ENCODE measurements around the gene EIF3A.
A peak's percentile ranks its signal among the peaks of the same experiment; 100 is the strongest.
"Not testable (repeated sequence)": the region's sequence is repeated elsewhere in the genome, so short reads cannot be mapped to it uniquely, and the experiment has no call there.

The EIF3A gene, protein sequence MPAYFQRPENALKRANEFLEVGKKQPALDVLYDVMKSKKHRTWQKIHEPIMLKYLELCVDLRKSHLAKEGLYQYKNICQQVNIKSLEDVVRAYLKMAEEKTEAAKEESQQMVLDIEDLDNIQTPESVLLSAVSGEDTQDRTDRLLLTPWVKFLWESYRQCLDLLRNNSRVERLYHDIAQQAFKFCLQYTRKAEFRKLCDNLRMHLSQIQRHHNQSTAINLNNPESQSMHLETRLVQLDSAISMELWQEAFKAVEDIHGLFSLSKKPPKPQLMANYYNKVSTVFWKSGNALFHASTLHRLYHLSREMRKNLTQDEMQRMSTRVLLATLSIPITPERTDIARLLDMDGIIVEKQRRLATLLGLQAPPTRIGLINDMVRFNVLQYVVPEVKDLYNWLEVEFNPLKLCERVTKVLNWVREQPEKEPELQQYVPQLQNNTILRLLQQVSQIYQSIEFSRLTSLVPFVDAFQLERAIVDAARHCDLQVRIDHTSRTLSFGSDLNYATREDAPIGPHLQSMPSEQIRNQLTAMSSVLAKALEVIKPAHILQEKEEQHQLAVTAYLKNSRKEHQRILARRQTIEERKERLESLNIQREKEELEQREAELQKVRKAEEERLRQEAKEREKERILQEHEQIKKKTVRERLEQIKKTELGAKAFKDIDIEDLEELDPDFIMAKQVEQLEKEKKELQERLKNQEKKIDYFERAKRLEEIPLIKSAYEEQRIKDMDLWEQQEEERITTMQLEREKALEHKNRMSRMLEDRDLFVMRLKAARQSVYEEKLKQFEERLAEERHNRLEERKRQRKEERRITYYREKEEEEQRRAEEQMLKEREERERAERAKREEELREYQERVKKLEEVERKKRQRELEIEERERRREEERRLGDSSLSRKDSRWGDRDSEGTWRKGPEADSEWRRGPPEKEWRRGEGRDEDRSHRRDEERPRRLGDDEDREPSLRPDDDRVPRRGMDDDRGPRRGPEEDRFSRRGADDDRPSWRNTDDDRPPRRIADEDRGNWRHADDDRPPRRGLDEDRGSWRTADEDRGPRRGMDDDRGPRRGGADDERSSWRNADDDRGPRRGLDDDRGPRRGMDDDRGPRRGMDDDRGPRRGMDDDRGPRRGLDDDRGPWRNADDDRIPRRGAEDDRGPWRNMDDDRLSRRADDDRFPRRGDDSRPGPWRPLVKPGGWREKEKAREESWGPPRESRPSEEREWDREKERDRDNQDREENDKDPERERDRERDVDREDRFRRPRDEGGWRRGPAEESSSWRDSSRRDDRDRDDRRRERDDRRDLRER (N-terminal part only)

DNA sequence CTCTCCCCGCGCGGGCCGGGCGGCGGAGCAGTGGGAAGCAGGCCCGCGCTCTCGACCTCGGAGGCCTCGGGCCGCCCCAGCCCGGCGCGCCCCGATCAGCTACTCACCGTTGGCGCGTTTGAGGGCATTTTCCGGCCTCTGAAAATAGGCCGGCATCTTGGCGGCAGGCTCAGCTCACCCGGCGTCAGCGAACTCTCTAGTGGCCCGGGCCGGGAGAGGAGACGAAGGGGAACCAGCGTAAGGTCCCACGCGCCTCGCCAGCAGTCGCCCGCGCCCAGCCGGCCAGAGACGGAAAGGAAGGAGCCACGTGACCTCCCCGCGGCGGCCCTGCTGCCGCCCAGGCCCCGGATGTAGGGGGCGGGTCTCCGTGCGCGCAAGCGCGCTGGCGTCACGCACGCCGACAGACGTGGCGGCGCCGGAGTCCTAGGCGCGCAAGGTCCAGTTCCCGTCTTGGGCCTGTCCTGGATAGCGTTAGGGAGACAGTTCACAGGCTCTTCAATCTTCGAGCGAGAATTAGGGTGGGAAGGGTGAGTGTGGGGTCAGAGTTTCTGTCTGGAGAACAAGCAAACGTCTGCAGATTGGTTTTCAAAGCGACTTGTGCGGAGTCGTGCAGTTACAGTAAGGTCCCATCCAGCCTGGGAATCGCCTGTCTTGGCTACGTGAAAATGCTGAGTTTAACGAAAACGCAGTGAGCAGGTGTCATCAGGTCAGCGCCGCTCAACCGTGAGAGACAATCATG, at the start of gene EIF3A:
EIF3A (minus strand) TSS at position 297 of the 739 bp plus-strand sequence; CDS start at position 156, 141 bp downstream.
- DNase-seq = peak; percentile 92

DNA sequence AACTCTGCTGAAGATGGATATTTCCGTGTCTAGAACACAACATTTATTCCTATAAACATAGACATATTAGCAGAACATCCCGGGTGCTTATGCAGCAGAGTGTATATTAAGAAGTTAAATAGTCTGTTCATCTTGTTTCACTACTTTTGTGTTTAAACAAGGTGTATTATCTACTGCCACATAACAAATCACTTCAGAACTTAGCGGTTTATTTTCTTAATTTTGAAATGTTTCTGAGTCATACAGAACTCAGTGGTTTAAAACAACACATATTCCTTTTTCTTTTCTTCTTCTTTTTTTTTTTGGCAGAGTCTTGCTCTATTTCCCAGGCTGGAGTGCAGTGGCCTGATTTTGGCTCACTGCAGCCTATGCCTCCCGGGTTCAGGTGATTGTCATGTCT, 49.1 kb upstream of the EIF3A start:
- no peak for DNase-seq

DNA sequence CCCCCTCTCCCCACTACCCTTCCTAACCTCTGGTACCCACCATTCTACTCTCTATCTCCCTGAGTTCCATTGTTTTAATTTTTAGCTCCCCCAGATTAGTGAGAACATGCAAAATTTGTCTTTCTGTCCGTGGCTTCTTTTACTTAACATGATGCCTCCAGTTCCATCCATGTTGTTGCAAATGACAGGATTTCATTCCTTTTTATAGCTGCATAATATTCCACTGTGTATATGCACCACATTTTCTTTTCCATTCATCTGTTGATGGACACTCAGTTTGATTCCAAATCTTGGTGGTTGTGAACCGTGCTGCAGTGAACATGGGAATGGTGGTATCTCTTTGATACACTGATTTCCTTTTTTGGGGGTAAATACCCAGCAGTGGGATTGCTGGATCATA, 45.3 kb upstream of the EIF3A start:
- DNase-seq = no peak

DNA sequence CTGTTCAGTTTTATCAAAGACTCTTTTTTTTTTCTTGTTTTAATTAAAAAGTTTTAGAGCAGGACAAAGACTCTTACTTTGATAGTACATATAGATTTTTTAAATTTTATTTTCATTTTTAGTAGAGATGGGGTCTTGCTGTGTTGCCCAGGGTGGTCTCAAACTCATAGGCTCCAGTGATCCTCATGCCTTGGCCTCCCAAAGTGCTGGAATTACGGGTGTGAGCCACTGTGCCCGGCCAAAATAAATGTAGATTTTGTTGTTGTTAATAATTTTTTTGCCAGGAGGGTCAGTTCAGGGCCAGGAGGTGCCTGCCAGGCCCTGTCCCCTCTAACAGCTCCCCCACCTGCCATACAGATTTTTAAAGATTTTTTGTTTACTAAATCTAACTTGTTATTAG, 40.3 kb upstream of the EIF3A start:
- no peak for DNase-seq

DNA sequence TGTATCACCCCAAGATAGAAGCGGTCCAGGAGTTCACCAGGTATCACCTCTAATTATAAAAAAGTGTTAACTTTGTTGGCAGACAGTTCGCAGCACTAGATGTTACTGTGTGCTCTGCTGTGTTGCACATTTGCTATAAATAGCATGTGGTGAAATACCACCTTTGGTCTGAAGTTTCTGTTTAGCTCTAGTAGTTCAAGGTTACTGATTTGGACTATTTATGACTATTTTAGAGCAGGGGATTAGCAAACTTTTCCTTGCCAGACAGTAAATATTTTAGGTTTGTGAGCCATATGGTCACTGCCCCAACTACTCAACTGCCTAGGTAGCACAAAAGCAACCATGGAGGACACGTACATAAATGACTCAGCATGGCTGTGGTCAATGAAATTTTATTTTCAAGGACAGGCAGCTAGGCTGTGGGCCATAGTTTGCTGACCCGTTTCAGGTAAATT, 39.8 kb upstream of the EIF3A start:
- DNase-seq = no peak

DNA sequence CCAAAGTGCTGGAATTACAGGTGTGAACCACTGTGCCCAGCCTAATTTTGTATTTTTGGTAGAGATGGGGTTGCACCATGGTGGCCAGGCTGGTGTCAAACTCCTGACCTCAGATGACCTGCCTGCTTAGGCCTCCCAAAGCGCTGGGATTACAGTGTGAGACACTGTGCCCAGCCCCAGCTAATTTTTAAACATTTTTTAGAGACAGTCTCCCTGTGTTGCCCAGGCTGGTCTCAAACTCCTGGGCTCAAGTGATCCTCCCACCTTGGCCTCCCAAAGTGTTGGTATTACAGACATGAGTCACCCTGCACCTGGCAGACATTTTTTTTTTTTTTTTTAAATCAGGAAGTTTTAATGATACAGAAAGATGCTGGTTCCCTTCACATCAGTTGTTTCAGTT, 38.8 kb upstream of the EIF3A start:
- DNase-seq = no peak

DNA sequence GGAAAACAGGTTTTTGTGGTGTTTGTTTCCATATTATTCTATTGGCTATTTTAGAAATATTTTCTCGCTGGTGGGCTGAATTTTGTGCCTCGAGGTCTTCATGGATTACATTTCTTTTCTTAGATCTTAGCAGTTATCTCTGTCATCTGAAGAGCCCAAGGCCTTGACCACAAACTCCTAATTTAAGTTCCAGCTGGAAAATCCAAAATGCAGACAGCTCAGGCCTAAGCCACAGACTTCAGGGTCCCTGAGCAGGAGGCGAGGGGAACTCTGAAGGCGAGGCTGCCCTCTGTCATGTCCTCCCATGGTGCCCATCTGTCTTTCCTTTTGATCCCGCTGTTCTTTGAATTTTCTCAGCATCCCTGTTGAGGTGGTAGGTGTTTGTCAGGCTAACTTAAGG, 37.6 kb upstream of the EIF3A start:
- no peak for DNase-seq

DNA sequence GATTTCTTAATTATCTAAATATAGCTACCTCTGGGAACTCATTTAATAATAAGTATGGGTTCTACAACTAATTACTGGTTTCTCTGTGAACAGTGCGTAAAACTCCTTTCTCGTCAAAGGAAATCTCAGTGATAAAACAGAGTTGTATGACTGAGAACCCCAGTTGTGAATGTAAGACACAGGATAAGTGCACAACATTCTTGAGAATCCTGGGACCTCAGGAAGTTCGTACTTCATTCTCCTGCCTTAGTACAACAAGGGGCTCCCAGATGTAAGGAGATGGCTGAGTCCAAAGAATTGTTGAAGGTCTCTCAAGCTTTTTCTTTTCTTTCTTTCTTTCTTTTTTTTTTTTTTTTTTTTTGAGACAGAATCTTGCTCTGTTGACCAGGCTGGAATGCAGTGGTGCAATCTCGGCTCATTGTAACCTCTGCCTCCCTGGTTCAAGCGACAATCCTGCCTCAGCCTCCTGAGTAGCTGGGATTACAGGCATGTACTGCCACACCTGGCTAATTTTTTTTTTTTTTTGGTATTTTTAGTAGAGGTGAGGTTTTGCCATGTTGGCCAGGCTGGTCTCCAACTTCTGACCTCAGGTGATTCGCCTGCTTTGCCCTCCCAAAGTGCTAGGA, 35.8 kb upstream of the EIF3A start:
- no peak for DNase-seq

DNA sequence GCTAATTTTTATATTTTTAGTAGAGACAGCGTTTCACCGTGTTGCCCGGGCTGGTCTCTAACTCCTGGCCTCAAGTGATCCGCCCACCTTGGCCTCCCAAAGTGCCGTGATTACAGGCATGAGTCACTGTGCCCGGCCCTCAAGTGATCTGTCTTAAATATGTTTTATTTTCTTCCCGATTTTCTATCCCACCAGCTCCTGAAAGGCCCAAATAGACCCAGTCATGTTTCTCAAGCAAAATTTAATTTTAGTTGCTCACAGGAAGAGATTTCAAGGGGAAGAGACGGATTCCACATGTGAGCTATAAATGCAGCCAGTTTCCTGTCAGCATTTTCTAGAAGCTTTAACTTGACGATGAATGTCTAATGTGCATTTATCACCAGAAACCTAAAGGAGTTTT, 35.3 kb upstream of the EIF3A start:
- no peak for DNase-seq

DNA sequence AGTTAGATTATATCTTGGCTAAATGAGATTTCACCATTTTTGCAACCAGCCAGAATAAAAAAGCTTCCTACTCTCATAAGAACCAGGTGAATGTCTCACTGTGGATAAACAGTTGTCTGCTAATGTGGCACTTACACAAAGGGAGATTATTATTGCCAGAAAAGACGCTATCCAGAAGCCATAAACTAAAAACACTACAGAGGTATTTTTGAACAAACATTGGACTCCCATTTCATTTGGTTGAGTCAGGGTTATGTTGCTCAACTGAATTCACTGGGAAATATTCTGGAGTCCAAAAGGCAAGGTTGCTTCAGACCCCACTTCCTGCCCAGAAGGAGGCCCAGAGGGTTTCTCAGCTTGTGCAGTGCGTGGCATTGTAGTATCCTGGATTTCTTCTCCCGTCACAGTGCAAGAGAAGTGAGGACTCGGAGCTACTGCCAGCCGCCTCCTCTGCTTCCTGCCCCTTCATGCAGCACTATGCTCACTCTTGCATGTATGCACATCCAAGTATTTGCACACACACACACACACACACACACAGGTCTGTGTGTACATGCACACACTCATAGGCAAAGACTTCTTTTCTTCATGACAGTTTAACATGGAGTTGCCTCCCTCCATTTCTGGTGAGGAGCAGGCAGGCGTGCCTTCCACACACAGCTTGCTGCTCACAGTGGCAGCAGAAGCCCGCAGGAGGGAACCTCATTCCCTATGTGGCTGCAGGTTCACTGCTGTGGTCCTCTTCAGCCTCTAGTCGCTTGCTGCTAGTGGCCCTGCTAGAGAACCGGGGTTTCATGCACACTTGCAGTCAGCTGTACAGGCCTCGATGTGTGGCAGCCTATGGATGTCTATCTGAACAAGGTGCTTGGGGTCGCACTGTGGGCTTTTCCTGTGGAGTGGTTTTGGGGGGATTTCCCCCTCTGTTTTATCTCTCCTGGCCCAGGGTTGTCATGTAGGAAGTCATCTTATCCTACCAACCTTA, 33.4 kb upstream of the EIF3A start:
- no peak for DNase-seq

DNA sequence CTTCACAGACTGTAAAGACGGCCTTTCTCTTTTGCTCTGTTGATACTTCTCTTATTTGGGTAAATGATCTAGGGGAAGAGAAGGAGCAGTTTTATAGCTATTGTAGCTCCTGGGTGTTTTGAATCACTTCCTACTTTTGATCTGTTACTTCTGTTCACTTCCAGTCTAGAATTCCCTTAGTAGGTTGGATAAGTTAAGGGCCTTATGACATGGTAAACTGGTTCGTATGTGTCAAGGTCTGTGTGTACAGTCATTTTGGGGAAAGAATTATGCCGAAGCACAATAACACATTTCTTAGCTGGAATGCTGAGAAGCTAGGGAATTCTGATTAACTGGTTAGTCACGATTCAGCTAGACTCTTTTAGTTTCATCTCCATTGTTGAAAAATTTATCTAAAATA, 31.4 kb upstream of the EIF3A start:
- no peak for DNase-seq

DNA sequence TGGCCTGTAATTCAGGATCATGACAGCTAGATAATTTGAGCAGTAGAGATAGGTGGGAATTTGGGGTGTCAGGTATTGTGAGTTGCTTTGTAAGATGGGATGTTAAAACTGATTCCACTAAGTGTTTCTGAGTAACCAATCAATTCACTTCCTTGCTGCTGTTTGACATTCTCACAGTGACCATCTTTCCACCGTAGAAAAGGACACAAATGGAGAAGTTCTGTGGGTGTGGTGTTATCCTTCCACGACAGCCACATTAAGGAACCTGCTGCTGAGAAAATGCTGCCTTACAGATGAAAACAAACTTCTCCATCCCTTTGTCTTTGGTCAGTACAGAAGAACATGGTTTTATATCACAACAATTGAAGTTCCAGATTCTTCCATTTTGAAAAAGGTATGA, 27.2 kb upstream of the EIF3A start:
- not testable (repeated sequence) for DNase-seq

DNA sequence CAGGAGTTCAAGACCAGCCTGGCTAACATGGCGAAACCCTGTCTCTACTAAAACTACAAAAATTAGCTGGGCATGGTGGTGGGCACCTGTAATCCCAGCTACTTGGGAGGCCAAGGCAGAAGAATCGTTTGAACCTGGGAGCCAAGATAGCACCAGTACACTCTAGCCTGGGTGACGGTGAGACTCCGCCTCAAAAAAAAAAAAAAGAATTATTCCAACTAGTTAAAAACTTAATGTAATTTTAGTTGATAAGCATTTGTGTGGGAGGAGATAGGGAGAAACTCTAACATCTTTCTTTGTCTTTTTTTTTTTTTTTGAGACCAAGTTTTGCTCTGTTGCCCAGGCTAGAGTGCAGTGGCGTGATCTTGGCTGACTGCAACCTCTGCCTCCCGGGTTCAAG, 26.5 kb upstream of the EIF3A start:
- DNase-seq = not testable (repeated sequence)

DNA sequence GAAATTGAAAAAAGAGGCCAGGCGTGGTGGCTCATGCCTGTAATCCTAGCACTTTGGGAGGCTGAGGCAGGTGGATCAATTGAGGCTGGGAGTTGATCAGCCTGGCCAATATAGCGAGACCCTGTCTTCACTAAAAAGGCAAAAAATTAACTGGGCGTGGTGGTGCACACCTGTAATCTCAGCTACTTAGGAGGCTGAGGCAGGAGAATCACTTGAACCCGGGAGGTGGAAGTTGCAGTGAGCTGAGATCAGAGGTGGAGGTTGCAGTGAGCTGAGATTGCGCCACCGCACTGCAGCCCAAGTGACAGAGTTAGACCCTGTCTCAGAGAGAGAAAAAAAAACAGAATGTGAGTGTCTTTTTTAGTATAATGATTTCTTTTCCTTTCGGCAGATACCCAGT, 25.3 kb upstream of the EIF3A start:
- not testable (repeated sequence) for DNase-seq

DNA sequence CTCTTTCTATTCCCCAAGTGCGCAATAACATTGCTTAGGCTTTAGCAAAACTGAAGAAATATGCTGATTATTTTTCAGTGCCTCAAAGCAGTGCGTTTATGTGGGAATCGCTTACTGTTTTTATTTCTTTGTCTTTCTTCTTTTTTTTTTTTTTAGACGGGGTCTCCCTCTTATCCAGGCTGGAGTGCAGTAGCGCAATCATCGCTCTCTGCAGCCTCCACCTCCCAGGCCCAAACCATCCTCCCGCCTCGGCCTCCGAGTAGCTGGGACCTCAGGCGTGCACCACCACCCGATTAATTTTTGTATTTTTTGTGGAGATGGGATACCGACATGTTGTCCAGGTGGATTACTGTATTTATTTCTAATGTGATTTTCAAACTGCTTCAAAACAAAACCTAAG, 24.5 kb upstream of the EIF3A start:
- DNase-seq = no peak

DNA sequence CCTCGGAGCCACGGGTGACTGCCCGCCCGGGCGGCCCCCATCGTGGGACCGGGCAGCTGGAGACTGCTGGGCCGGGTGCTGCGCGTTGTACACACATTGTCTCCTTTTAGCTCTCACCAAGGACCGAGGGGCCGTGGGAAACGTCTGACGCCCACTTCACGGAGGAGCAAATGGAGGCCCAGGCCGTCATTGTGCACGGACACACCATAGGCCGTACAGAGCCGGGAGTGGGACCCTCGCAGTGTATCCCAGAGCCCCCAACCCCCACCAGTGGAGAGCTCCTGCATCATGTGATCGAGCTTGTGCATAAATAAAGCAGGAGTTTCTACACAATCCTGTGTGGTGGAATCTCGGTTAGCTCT, 24.0 kb upstream of the EIF3A start:
- DNase-seq = no peak

DNA sequence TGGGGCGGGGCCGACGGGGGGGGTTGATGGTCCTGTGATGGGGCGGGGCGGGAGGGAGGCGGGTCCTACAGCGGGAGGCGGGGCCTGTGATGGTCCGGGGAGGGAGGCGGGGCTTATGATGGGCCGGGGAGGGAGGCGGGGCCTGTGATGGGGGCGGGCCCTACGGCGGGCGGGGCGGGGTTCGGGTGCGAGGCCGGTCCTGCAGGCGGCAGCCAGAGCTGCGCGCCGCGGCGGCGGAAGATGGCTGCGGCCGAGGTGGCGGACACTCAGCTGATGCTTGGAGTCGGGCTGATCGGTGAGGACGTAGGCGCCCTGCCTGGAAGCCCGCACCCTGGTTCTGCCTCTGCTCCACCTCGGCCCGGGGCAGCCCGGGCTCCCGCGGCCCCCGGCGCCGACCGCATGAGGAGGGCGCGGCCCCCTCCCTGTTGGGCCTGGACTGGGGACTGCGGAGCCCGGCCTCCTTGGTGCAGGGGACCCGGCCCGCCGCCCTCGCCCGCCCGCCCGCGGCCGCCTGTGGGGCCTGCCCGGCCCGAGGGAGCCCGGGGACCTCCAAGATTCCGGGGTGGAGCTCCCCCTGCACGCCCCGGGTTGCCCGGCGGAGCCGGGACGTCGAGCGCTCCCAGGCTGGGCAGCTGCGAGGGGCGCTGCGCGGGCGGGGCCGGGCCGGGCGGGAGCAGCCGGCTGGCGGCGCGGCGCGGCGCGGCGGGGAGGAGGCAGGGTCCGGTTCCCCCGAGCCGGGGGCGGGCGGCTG, 23.5 kb upstream of the EIF3A start, which contains the start of gene DENND10:
DENND10 (plus strand) TSS at position 211 of the 751 bp plus-strand sequence; CDS start at position 241, 30 bp downstream.
- DNase-seq = peak; percentile 70

DNA sequence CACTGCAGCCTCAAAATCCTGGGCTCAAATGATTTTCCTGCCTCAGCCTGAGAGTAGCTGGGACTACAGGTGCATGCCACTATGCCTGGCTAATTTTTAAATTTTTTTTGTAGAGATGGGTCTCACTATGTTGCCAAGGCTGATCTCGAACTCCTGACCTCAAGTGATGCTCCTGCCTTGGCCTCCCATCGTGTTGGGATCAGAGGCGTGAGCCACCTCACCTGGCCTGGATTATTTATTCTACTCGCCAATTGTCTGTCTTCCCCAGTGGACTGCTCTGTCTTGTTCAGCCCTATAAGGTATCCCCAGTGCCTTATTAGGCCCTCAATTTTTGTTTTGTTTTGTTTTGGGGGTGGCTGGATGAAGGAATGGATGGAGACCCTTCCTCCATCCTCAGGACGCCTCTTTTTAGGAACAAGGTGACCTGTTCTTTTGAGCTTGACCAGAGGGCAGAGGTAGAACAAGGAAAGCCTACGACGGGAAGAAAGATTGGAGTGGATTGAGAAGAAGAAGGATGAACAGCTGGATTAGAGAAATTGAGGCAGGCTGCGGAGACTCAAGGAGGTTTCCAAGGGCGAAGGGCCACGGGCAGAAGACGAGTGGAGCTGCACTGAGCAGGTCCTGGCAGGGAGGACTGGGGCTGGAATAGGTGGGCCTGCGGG, 22.8 kb upstream of the EIF3A start:
- no peak for DNase-seq
